Effector memory CD4-positive, alpha-beta T cell (primary cell): ENCODE measurements around the gene FGF13.

Experiments
- DNase-seq, 3 donors: peaks; one replicate each; pipeline ENCODE4 v3.0.0-alpha.2; 2020
- H3K27ac ChIP-seq: 2 replicates; pipeline ENCODE4 v1.7.0; 2013; ENCODE audit warnings: mild to moderate bottlenecking, low read length, moderate library complexity; ENCODE audit not compliant: insufficient read depth, poor library complexity, severe bottlenecking
- H3K27me3 ChIP-seq: replicated peaks from 2 replicates; pipeline ENCODE4 v1.7.0; 2013; ENCODE audit warnings: mild to moderate bottlenecking, low read length; ENCODE audit not compliant: insufficient read depth, control insufficient read depth, poor library complexity, severe bottlenecking
- H3K36me3 ChIP-seq: 2 replicates; pipeline ENCODE4 v1.7.0; 2013; ENCODE audit warnings: mild to moderate bottlenecking, low read length, moderate library complexity; ENCODE audit not compliant: control insufficient read depth, insufficient read depth
- H3K4me1 ChIP-seq: 2 replicates; pipeline ENCODE4 v1.7.0; 2013; ENCODE audit warnings: low read length, mild to moderate bottlenecking; ENCODE audit not compliant: control insufficient read depth, insufficient read depth, poor library complexity, severe bottlenecking
- H3K4me3 ChIP-seq: 2 replicates; pipeline ENCODE4 v1.7.0; 2013; ENCODE audit warnings: low read length, low read depth, mild to moderate bottlenecking; ENCODE audit not compliant: insufficient read depth, poor library complexity, severe bottlenecking
- H3K9me3 ChIP-seq: 2 replicates; pipeline ENCODE4 v1.7.0; 2013; ENCODE audit warnings: mild to moderate bottlenecking, low read length, moderate library complexity; ENCODE audit not compliant: control insufficient read depth

Gene FGF13

GRCh38 chrX:138669693-138670092 is 41.8 kb downstream of the FGF13 start:
- H3K9me3 ChIP-seq = no peaks in the 10 kb centered on the region
- H3K27me3 ChIP-seq = no peaks in the 10 kb centered on the region
- no peak overlapping the region for H3K27ac ChIP-seq
- no peaks in the 10 kb centered on the region for H3K4me1 ChIP-seq
- no peak overlapping the region for H3K4me3 ChIP-seq
- H3K36me3 ChIP-seq = no peaks in the 10 kb centered on the region
- DNase-seq = no peak

DNA sequence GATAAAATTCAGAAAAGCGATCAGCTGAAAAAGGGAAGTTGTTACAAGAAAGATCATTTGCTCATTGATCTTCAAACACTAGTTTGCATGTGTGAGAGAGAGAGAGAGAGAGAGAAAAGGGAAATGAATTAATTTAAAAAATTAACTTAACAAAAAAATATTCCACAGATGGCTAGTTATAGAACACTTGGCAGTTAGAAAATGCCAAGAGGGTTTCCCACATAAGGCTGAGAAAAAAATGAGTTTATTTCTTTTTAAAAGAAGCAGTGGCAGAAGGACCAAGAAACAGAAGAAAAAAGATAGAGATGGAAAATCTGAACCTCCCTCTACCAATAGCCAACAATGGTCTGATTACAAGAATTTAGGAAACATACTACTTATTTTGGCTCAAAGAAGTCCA is 47.1 kb downstream of the FGF13 start:
- DNase-seq = no peak
- Histone ChIP-seq H3K4me3 (no peak overlapping the region), H3K36me3 (no peaks in the 10 kb centered on the region), H3K27me3 (no peaks in the 10 kb centered on the region), H3K27ac (no peak overlapping the region), H3K9me3 (no peaks in the 10 kb centered on the region), H3K4me1 (no peaks in the 10 kb centered on the region)

DNA sequence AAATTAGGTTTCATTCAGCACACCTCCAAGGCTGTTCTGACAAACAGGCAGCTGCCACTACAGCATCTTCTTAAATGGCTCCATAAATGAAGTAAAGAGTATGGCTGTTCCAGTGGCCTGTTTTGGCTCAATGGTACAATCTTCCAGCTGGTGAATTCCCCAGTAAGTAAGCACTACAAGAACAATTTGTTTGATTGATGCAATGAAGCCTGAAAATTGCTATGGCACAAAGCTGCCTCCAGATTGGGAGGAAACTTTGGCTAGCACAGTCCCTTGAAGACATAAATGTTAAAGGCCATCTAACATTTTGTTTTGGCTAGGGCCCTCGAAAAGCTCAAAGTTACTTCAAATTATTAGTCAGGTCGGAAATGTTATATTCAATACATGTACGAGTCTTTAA is 47.5 kb downstream of the FGF13 start:
- DNase-seq = no peak
- Histone ChIP-seq H3K27me3 (no peaks in the 10 kb centered on the region), H3K27ac (no peak overlapping the region), H3K4me3 (no peak overlapping the region), H3K36me3 (no peaks in the 10 kb centered on the region), H3K4me1 (no peaks in the 10 kb centered on the region), H3K9me3 (no peaks in the 10 kb centered on the region)

DNA sequence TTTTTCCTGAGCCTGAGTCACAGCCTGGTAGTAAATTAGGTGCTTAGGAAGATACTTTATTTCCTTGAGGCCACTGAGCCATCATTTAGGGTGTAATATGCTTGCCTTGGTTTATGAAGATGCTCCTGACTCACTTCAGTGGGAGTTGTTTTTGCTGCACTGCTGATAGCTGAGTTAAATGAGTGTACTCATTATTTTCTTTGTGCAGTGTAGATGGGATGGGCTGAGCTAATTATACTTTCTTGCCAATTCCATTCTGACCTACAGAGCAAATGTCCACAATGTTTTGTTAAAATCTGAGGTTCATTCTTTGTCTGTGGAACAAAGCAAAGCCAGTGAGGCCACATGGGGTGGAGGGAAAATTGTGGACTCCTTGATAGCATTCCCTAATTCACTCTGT is 60.0 kb downstream of the FGF13 start:
- Histone ChIP-seq H3K4me3 (no peak overlapping the region), H3K36me3 (no peaks in the 10 kb centered on the region), H3K4me1 (no peaks in the 10 kb centered on the region), H3K27ac (no peak overlapping the region), H3K9me3 (no peaks in the 10 kb centered on the region), H3K27me3 (no peaks in the 10 kb centered on the region)
- no peak for DNase-seq

DNA sequence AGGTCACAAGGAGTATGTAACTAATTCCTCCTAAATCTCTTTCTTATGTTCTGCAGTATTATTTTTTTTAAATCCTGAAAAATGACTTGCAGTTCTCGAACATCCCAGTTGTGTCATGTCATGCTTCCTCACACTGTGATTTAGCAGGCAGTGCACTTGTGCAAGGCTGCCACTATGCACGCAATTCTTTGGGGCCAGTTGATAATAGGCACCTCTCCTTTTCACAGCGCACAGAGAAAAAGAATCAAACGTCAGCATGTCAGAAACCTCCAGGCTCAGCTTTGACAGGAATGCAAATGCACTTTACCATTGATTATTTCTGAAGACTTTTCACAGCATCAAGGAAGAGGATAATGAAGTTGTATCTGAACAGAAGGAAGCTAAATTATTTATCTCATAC is 62.9 kb downstream of the FGF13 start:
- no peaks in the 10 kb centered on the region for H3K4me1 ChIP-seq
- no peak overlapping the region for H3K27ac ChIP-seq
- H3K4me3 ChIP-seq = no peak overlapping the region
- H3K27me3 ChIP-seq = no peaks in the 10 kb centered on the region
- H3K9me3 ChIP-seq = no peaks in the 10 kb centered on the region
- no peaks in the 10 kb centered on the region for H3K36me3 ChIP-seq
- no peak for DNase-seq

- Histone ChIP-seq H3K36me3 (no peaks in the 10 kb centered on the region), H3K9me3 (no peaks in the 10 kb centered on the region), H3K4me1 (no peaks in the 10 kb centered on the region), H3K4me3 (no peak overlapping the region), H3K27ac (no peak overlapping the region), H3K27me3 (no peaks in the 10 kb centered on the region)
- DNase-seq = no peak
These were observed 72.5 kb downstream of the FGF13 start for GRCh38 chrX:138638996-138639395.
